ENCODE results near the gene AKIRIN1.
A peak's percentile ranks its signal among the peaks of the same experiment; 100 is the strongest.
"Not testable (repeated sequence)": the region's sequence is repeated elsewhere in the genome, so short reads cannot be mapped to it uniquely, and the experiment has no call there.

The AKIRIN1 gene

GRCh38 chr1:38997034-38997900, 6.2 kb downstream of the AKIRIN1 start:
- no peak for DNase-seq

- DNase-seq = no peak
These were observed 6.8 kb downstream of the AKIRIN1 start for GRCh38 chr1:38997901-38998190.

- DNase-seq = no peak
These were observed 10.7 kb downstream of the AKIRIN1 start for GRCh38 chr1:39001516-39002421.

- DNase-seq = no peak
These were observed 12.2 kb downstream of the AKIRIN1 start for GRCh38 chr1:39003281-39003680.

GRCh38 chr1:39003794-39004193, 12.7 kb downstream of the AKIRIN1 start:
- no peak for DNase-seq

- DNase-seq = no peak
These were observed 15.2 kb downstream of the AKIRIN1 start for GRCh38 chr1:39006287-39006686.

- DNase-seq = no peak
These were observed 15.9 kb downstream of the AKIRIN1 start for GRCh38 chr1:39006726-39007645.

- DNase-seq = not testable (repeated sequence)
These were observed 23.9 kb downstream of the AKIRIN1 start for GRCh38 chr1:39014956-39015355.

- no peak for DNase-seq
These were observed 25.6 kb downstream of the AKIRIN1 start for GRCh38 chr1:39016604-39017171.

GRCh38 chr1:39017266-39017665, 26.2 kb downstream of the AKIRIN1 start:
- no peak for DNase-seq

- not testable (repeated sequence) for DNase-seq
These were observed 29.4 kb downstream of the AKIRIN1 start for GRCh38 chr1:39020494-39020893.

GRCh38 chr1:39021426-39021825, 30.4 kb downstream of the AKIRIN1 start:
- no peak for DNase-seq

- DNase-seq = no peak
These were observed 32.1 kb downstream of the AKIRIN1 start for GRCh38 chr1:39023140-39023539.

GRCh38 chr1:39026051-39026865, 35.2 kb downstream of the AKIRIN1 start, which contains the start of gene NDUFS5:
NDUFS5 (plus strand) TSS chr1:39026350; CDS start chr1:39028725, 2,375 bp downstream.
- peak; percentile 68 for DNase-seq

- DNase-seq = no peak
These were observed 35.9 kb downstream of the AKIRIN1 start for GRCh38 chr1:39026866-39027507.

- no peak for DNase-seq
These were observed 43.1 kb downstream of the AKIRIN1 start for GRCh38 chr1:39034114-39034654.

GRCh38 chr1:39036678-39037077, 45.6 kb downstream of the AKIRIN1 start:
- DNase-seq = no peak

GRCh38 chr1:39043513-39043912, 52.4 kb downstream of the AKIRIN1 start:
- no peak for DNase-seq

- DNase-seq = no peak
These were observed 53.7 kb downstream of the AKIRIN1 start for GRCh38 chr1:39044762-39045161.

GRCh38 chr1:39045231-39045630, 54.2 kb downstream of the AKIRIN1 start:
- DNase-seq = no peak

Data from activated CD4-positive, alpha-beta T cell treated with anti-CD3 and anti-CD28 coated beads for 1 hour (primary cell).